Measurements from ENCODE around the gene CACNB2.
"Not testable (repeated sequence)": the region's sequence is repeated elsewhere in the genome, so short reads cannot be mapped to it uniquely, and the experiment has no call there.

- TF ChIP-seq POLR2A, POLR2AphosphoS5 (IDR thresholded peaks at IDR 0.05): not testable (repeated sequence)
- TF ChIP-seq, protein P1, sequence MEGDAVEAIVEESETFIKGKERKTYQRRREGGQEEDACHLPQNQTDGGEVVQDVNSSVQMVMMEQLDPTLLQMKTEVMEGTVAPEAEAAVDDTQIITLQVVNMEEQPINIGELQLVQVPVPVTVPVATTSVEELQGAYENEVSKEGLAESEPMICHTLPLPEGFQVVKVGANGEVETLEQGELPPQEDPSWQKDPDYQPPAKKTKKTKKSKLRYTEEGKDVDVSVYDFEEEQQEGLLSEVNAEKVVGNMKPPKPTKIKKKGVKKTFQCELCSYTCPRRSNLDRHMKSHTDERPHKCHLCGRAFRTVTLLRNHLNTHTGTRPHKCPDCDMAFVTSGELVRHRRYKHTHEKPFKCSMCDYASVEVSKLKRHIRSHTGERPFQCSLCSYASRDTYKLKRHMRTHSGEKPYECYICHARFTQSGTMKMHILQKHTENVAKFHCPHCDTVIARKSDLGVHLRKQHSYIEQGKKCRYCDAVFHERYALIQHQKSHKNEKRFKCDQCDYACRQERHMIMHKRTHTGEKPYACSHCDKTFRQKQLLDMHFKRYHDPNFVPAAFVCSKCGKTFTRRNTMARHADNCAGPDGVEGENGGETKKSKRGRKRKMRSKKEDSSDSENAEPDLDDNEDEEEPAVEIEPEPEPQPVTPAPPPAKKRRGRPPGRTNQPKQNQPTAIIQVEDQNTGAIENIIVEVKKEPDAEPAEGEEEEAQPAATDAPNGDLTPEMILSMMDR (IDR thresholded peaks at IDR 0.05) = not testable (repeated sequence)
These were observed 68.0 kb downstream of the CACNB2 start for GRCh38 chr10:18208186-18208585.
